Measurements from ENCODE around the gene PPARGC1A.

GRCh38 chr4:23934223-23934622 is 44.4 kb upstream of the PPARGC1A start:
- TF ChIP-seq POLR2AphosphoS5 (IDR thresholded peaks at IDR 0.05; ENCODE audit: low read depth, low read length) (no peak), PAX5 (IDR thresholded peaks at IDR 0.05; ENCODE audit: insufficient read depth, low read length, severe bottlenecking) (no peak), POLR2A (IDR thresholded peaks at IDR 0.05; ENCODE audit: low read depth, low read length) (no peak), TAF1 (IDR thresholded peaks at IDR 0.05; ENCODE audit: low read depth, low read length) (no peak), SPI1 (IDR thresholded peaks at IDR 0.05; ENCODE audit: low read depth, low read length) (no peak), POU2F2 (IDR thresholded peaks at IDR 0.05; ENCODE audit: low read depth, low read length) (no peak)
